HG03139 (cell line): ENCODE results near the gene BICC1.
"Not testable (repeated sequence)": the region's sequence is repeated elsewhere in the genome, so short reads cannot be mapped to it uniquely, and the experiment has no call there.

Source experiments
- ATAC-seq: cut with Tn5 transposase; IDR thresholded peaks from one replicate; pipeline ENCODE4 v1.9.1; 2021; ENCODE audit not compliant: unreplicated experiment

Gene BICC1

DNA sequence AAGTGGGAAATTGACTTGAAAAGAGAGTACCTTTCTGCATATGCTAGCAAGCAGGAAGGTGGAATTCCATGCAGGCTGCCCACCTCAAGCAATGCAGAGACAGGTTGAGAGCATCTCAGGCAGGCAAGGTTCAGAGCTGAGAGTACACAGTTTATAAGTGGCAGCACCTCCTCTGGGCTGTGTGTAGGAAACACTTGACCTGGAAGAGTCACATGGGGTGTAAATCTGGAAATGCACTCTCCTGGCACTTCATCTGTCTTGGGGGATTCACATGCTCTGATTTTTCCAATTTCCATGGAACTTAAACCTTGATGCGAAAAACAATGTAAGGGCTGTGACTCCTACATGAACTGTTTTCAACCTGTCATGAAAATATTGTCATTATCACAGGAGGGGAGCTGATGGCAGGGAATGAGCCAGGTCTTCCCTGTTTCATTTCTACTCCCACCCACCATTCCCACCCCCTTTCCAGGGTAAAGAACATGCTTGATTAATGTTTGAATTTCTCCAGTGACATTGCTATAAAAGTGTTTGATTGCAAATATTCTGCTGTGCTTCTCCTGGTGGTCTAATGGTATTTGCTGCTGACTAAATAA lies 328.3 kb downstream of the BICC1 start:
- ATAC-seq = no peak

DNA sequence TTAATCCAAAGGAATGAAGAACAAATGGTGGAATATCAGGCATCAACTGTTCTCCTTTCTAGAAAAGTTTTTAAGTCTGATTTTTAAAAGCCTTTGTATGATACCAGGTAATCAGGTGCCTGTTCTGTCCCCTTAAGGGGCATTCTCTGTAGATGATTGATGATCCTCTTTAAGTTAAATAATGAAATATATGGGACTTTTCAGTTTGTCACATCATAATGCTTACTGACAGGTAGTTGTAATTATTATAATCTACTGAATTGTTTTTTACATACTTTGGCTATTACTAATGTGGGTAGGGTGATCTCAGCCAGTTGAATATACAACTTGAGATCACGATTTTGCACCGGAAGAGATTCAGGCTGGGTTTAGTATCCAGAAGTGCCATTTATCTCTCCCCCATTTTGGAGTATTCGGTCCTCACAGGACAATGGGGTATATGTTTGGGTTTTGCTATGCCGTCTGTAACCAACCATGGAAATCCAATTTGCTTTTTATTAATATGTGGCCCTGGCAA lies 330.2 kb downstream of the BICC1 start:
- ATAC-seq = no peak

DNA sequence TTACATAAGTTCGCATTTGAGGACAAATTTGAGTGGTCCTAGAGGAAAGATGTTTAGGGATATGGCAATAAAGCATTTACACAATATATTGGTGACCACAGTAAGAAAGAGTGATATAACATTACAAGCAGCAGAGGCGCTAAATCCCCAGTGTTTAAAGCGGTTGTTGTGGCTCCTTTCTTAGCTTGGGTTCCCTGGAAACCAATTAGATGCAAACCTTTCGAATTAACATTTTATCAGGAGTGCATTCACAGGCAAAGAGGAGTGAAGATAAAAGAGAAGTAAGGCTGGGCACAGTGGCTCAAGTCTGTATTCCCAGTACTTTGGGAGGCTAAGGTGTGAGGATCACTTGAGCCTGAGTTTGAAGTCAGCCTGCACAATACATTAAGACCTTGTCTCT lies 331.1 kb downstream of the BICC1 start:
- ATAC-seq = no peak

DNA sequence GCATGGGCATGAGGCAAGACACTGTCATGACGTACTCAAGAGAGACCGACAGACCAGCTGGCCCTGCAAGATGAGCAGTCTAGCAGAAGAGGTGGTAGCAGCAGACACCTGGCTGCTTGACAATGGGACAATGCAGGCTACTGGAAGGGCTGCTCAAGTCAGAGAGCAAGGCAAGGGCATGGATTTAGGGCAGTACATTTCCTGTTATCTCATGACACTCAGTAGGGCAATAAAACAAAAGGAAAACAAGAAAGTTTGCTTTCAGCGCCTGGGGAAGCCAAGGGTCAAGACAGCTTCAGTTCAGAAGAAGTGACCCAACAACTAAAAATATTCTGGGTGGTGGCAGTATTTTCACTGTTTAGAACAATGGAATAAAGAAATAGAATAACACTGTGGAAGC lies 332.0 kb downstream of the BICC1 start:
- no peak for ATAC-seq

DNA sequence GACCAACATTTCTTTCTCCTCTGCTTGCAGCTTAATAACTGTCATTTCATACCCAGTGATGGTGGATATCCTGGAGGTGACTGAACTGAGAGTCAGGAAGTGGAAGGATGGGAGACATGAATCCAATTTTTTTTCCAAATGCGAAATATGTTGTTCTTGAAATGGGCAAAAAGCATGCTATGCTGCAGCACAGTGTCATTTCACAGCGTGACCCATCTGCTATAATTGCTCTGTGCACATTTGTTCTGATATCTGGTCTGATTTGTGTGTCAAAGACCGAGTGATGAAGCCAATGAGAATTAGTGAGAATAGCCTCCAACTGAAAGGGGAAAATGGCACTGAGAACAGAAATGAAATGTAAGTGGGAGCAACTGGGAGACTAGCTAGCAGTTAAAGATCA lies 334.2 kb downstream of the BICC1 start:
- no peak for ATAC-seq

DNA sequence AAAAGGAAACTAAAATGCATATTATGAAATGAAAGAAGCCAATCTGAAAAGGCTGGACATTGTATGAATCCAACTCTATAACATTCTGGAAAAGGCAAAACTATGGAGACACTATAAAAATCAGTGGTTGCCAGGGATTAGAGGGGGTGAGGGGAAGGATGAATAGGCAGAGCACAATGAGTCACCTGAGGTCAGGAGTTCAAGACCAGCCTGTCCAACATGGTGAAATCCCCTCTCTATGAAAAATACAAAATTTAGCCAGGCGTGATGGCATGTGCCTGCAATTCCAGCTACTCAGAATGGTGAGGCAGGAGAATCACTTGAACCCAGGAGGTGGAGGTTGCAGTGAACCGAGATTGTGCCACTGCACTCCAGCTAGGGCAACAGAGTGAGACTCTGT lies 338.9 kb downstream of the BICC1 start:
- no peak for ATAC-seq

DNA sequence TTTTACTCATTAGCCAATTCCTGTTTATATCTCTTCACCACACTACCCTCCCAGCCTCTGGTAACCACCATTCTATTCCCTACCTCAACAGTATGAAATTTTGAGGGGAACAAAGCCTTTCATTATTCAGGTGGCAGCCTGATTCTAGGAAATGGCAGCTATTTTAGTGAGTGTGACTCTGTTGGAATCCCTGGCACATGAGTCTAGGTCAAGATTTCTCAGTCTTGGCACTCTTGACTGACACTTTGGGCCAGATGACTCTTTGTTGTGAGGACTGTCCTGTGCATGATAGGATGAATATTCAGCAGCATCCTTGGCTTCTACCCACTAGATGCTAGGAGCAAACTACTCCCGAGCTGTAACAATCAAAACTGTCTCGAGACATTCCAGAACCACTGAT lies 341.0 kb downstream of the BICC1 start:
- no peak for ATAC-seq

DNA sequence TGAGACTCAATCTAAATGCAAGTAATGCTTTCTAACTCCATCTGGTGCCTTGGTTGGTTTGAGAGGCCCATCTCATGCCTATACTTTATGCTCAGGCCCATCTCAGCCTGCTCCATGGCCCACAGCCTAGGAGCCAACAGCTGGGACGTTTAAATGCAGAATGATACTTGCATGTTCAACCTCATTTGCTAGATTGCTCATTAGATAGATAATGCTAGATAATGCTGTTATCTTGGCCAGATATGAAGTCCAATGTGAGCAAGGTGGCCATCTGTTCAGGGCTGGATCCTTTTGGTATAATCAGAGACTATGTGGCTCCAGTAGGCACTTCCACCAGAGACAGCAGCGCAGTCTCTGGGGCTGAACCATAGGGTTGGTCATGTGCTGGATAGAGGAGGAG lies 342.1 kb downstream of the BICC1 start:
- no peak for ATAC-seq

DNA sequence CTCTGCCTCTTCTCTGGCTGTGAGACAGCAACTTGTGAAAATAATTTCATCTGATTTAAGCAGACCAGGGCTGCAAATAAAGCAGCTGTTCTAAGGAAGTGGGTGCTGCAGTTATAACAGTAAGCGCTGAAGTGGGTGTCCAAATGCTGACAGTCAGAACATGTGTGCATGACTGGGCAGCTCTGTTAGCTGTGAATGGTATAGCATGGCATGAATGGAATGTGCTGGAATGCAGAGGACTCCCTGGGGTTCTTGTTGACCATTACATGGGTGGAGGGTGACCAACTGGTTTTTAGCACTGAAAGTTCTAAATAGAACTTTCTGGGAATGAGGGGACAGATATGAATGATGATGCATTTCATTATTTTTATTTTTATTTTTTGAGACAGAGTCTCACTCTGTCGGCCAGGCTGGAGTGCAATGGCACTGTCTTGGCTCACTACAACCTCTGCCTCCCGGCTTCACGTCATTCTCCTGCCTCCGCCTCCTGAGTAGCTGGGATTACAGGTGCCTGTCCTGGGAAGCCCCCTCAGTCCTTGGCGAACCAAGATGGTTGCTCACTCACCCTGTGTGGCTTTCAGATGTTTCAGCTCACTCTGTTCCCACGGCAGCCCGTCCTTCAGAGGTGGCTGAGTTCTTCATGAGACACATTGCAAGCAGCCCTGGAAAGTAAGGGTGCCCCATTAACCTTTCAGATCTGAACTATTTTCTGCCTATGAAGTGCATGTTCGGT lies 344.0 kb downstream of the BICC1 start:
- no peak for ATAC-seq

DNA sequence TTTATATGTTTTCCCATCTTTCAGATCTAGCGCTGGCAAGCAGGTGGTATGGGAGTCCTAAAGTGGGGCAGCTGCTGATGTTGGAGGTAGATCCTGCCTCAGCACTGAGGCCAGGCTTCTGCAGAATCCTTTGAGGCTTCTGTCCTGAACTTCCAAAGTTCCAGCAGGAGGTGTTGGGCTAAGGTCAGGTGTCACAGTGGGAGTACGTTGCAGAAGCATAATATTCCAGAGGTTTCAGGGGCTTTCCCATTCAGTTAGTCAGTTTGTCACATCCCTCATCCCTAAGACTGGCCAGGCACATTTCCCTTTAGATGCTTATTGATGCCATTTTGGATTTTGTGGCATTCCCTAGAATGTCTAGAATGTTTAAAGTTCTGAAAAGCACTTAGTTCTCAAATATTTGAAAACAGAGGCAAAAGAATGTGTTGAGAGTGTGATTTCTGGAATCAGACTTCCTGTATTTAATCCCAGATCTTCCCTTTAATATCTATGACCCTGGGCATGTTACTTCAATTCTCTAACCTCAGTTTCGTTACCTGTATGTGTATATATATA lies 344.7 kb downstream of the BICC1 start:
- no peak for ATAC-seq

DNA sequence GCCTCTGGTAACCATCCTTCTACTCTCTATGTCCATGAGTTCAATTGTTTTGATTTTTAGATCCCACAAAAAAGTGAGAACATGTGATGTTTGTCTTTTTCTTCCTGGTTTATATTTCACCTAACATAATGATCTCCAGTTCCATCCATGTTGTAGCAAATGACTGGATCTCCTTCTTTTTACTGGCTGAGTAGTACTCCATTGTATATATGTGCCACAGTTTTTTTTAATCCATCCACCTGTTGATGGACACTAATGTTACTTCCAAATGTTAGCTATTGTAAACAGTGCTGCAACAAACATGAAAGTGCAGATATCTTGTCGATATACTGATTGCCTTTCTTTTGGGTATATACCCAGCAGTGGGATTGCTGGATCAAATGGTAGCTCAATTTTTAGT lies 345.5 kb downstream of the BICC1 start:
- ATAC-seq = not testable (repeated sequence)

DNA sequence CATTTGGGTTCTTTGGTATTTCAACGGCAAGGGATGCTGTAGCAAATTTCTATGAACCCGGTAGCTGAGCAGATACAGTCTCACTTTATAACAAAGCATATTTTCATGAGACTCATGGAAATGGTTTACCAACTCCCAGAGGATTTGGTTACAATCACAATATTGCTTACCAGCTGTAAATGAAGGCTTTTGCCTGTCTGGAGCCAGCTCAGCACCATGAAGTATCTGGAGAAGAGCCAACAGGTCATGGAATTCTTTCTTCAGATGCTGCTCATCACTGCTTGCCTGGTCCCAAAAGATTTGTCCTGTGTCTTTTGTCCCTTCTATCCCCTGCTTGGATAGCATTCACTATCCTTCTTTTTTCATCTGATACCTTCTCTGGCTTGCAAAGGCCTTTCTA lies 346.9 kb downstream of the BICC1 start:
- no peak for ATAC-seq

DNA sequence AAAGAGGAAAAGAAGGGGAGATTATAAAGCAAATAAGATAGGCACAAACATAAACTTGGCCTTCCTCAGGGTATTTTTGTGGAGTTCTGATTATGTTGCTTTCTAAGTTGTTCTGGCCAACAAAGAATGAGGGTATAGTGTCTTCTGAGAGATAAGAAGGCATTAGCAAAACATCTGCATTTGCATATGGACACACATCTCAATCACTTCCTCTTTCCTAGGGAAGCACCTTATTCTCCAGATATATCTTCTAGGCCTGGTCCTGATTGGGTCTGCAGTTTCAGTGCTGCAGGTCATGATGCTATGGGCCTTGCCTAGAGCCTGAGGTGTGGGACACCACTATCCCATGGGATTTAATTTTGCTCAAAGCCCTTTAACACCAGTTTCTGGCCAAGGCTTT lies 355.0 kb downstream of the BICC1 start:
- ATAC-seq = no peak

DNA sequence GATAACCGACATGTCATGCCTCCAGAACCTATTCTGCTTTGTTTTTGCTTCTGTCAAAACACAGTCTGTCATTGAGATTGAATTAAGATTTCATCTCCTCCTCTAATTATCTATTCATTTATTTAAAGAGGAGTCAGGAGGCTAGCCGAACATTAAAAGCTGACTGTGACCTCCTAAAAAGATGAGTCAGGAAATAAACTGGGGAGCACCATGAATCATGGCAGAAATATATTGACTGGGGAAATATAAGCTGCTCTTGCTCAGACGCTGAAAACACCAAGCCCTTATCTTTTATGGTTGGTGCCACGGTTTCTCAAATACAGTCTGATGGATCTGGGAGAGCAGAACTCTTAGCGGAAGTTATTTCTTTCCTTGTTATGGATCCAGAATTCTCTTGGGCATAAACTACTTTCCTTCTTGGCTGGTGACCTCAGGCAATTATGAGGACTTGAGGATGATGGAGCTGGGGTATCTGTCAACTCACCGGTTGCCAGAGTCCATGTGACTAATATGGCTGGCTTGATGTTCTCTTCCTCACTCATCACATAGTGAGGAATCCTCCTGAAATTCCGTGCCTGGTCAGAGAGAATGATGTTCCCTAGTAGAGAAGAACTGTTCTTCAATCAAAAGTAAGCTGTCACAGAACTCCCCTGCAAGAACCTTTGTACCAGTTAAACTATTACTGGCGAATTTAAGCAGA lies 356.2 kb downstream of the BICC1 start:
- ATAC-seq = no peak

DNA sequence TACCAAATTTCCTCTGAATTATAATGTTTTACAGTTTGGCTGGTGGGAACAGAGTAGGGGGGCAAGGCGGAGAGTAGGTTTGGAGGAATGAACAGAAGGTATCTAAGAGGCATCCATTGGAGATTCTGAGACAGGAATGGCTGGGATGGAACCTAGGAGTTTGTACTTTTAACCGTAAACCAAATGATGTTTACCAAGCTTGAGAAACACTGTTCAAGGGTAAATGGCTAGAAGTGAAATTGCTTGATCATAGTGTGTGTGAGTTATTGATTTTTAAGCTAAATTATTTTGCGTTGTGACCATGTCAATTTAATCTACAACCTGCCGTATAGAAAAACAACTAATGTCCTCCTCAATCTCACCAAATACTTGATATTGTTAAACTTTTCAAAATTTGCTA lies 357.4 kb downstream of the BICC1 start:
- ATAC-seq = no peak

DNA sequence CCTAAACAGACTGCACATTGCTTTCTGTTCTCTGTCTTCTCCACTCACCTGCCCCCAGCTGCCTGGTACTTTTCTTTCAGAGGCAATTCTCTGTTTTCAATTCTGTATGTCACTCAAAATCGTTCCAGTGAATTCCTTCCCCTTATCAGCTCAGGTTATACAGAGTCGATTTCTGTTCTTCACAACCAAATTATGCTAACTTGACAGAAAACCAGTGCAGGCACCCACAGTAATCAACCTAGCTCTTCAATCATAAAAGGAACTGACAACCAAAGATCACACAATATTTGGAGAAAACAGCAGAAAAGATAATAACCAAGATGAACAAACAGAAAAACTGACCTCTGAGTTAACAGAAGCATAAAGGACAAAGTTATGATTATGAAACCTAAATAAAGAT lies 360.5 kb downstream of the BICC1 start:
- ATAC-seq = no peak
